Calu3 (cell line): ENCODE results near the gene METTL9. TPM values are rescaled to one million over a fixed set of nuclear protein-coding genes. Genes with fewer than 3 reads are reported as not detected.

Experiments
- BruUV-seq: library from RNA; stranded (reverse); fragments of 400-500 nt; replicated peaks from 2 replicates; lab custom pipeline; 2021; lab: Mats Ljungman, UMichigan
- CTCF ChIA-PET: fragments of 300-600 bp; sonication (Branson Sonifier 250); formaldehyde crosslinking; loops from one replicate; lab custom pipeline; 2022; ENCODE audit warnings: antibody characterized with exemption; lab: Charles Lee
- DNase-seq: peaks from one replicate; pipeline ENCODE4 v3.0.0; 2022
- H3K27ac Mint-ChIP-seq: one replicate; pipeline ENCODE4 v1.8.0; 2022; ENCODE audit warnings: mixed read lengths; ENCODE audit not compliant: unreplicated experiment
- H3K27me3 Mint-ChIP-seq: one replicate; pipeline ENCODE4 v1.8.0; 2022; ENCODE audit warnings: mixed read lengths; ENCODE audit not compliant: unreplicated experiment
- H3K36me3 Mint-ChIP-seq: one replicate; pipeline ENCODE4 v1.8.0; 2022; ENCODE audit warnings: mild to moderate bottlenecking, moderate library complexity, mixed read lengths; ENCODE audit not compliant: insufficient read depth, unreplicated experiment
- H3K4me1 Mint-ChIP-seq: one replicate; pipeline ENCODE4 v1.8.0; 2022; ENCODE audit warnings: mild to moderate bottlenecking, low read depth, mixed read lengths; ENCODE audit not compliant: unreplicated experiment
- H3K4me3 Mint-ChIP-seq: one replicate; pipeline ENCODE4 v1.8.0; 2022; ENCODE audit warnings: mild to moderate bottlenecking, low read depth, moderate library complexity, mixed read lengths; ENCODE audit not compliant: unreplicated experiment
- H3K9me3 Mint-ChIP-seq: one replicate; pipeline ENCODE4 v1.8.0; 2022; ENCODE audit warnings: low read depth, mixed read lengths; ENCODE audit not compliant: unreplicated experiment
- intact Hi-C: fragments of 100-400 bp; cut with micrococcal nuclease; formaldehyde crosslinking; loops from one replicate; pipeline ENCODE4 v1.10.0; 2022; ENCODE audit not compliant: unreplicated experiment
- total RNA-seq: library from RNA; stranded (reverse); gene quantifications from 2 replicates; pipeline ENCODE4 v1.2.3, GENCODE V29; 2022
- TF ChIP-seq, protein P1 (sequence below): fragments of 200-600 bp; IDR thresholded peaks from one replicate; pipeline ENCODE4 v1.8.0; 2022; ENCODE audit warnings: antibody characterized with exemption; ENCODE audit not compliant: unreplicated experiment

The METTL9 gene
- total RNA-seq, 1 experiment from 2014 or later, result 109 TPM

- H3K36me3 Mint-ChIP-seq, result no peaks in the 10 kb centered on the region
- H3K9me3 Mint-ChIP-seq, result no peaks in the 10 kb centered on the region
- no peaks in the 10 kb centered on the region for H3K4me1 Mint-ChIP-seq
- CTCF ChIA-PET, result interaction anchor here (0.6 kb wide), 1 partner anchor 51 kb away, joined by 3 read pairs; no protein-coding TSS in a partner anchor
- TF ChIP-seq, protein P1, sequence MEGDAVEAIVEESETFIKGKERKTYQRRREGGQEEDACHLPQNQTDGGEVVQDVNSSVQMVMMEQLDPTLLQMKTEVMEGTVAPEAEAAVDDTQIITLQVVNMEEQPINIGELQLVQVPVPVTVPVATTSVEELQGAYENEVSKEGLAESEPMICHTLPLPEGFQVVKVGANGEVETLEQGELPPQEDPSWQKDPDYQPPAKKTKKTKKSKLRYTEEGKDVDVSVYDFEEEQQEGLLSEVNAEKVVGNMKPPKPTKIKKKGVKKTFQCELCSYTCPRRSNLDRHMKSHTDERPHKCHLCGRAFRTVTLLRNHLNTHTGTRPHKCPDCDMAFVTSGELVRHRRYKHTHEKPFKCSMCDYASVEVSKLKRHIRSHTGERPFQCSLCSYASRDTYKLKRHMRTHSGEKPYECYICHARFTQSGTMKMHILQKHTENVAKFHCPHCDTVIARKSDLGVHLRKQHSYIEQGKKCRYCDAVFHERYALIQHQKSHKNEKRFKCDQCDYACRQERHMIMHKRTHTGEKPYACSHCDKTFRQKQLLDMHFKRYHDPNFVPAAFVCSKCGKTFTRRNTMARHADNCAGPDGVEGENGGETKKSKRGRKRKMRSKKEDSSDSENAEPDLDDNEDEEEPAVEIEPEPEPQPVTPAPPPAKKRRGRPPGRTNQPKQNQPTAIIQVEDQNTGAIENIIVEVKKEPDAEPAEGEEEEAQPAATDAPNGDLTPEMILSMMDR, result no peak
- no TSS peak for BruUV-seq
- H3K27me3 Mint-ChIP-seq, result no peaks in the 10 kb centered on the region
- no peak overlapping the region for H3K4me3 Mint-ChIP-seq
- H3K27ac Mint-ChIP-seq, result no peak overlapping the region
- no peak for DNase-seq
- intact Hi-C loops, result loop anchor here (5.0 kb wide), 1 partner anchor 42 kb away; no protein-coding TSS in a partner anchor
These were observed 45.3 kb downstream of the METTL9 start for GRCh38 chr16:21644674-21645073.

- CTCF ChIA-PET, result no interaction called here
- DNase-seq, result no peak
- Mint-ChIP-seq H3K36me3 (no peaks in the 10 kb centered on the region), H3K9me3 (no peaks in the 10 kb centered on the region), H3K27me3 (no peaks in the 10 kb centered on the region), H3K4me1 (no peaks in the 10 kb centered on the region), H3K4me3 (no peak overlapping the region), H3K27ac (no peak overlapping the region)
- no TSS peak for BruUV-seq
- intact Hi-C loops, result no loop called here
- TF ChIP-seq, protein P1, result no peak
These were observed 45.9 kb downstream of the METTL9 start for GRCh38 chr16:21645261-21645721.

DNA sequence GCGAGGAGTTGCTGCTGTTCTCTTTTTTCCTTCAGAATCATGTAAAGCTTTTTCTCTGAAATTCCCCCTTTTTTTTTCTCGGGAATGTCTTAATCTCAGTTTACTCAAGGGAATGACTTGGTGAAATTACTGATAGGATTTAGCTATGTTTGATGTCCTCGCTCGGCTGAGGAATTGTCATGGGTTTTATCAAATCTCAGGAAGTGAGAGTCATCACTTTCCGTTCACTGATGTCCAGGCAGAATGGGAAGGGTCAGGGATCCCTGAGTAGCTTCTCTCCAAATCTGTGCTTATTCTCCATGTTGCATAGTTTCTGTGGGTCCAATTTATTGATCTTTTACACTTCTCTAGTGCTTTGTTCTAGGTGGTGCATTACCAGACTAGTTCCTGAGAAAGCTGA is 46.7 kb downstream of the METTL9 start:
- no TSS peak for BruUV-seq
- no peaks in the 10 kb centered on the region for H3K36me3 Mint-ChIP-seq
- CTCF ChIA-PET, result no interaction called here
- intact Hi-C loops, result no loop called here
- no peaks in the 10 kb centered on the region for H3K4me1 Mint-ChIP-seq
- no peaks in the 10 kb centered on the region for H3K9me3 Mint-ChIP-seq
- no peak overlapping the region for H3K4me3 Mint-ChIP-seq
- DNase-seq, result no peak
- TF ChIP-seq, protein P1, result no peak
- H3K27me3 Mint-ChIP-seq, result no peaks in the 10 kb centered on the region
- no peak overlapping the region for H3K27ac Mint-ChIP-seq

DNA sequence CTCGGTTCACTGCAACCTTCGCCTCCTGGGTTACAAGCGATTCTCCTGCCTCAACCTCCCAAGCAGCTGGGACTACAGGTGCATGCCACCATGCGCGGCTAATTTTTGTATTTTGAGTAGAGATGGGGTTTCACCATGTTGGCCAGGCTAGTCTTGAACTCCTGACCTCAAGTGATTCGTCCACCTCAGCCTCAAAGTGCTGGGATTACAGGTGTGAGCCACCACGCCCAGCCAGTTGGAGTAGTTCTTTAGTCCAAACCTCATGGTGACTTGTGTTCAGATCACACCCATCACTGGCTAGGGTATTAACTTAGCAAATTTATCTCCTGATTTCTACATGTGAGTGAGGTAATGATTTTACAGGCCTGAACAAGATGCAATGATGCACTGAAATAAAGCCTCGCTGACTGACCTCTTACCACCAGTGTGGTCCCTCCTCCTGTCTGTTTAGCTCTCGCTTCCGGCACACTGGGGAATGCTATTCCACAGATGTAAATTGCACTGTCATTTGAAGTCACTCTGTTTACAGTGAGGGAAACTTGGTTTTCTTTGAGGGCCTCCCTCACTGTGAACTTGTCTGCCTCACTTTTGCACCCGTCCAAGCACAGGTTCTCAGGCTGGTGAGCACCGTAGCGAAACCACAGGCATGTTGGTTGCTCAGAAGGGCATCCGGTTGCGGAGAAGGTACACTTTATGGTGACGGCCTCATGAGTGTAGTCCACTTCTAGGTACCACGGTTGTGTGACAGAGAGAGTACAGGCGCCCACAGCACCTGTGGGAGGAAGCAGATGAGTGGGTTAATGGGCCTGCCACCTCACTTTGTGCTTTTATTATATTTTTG is 47.6 kb downstream of the METTL9 start:
- CTCF ChIA-PET, result no interaction called here
- Mint-ChIP-seq H3K4me3 (no peak overlapping the region), H3K27me3 (no peaks in the 10 kb centered on the region), H3K4me1 (no peaks in the 10 kb centered on the region), H3K9me3 (no peaks in the 10 kb centered on the region), H3K36me3 (no peaks in the 10 kb centered on the region), H3K27ac (no peak overlapping the region)
- no TSS peak for BruUV-seq
- no peak for DNase-seq
- intact Hi-C loops, result no loop called here
- TF ChIP-seq, protein P1, result no peak
